Peyer's patch (tissue), 4 donors: ENCODE measurements around the gene USP34. TPM values are rescaled to one million over a fixed set of nuclear protein-coding genes. Genes with fewer than 3 reads are reported as not detected.
"Not testable (repeated sequence)": the region's sequence is repeated elsewhere in the genome, so short reads cannot be mapped to it uniquely, and the experiment has no call there.

Experiments used
- DNase-seq, 3 donors: peaks; one replicate each; pipeline ENCODE4 v3.0.0-alpha.2; 2017 to 2019
- H3K27ac ChIP-seq, 4 donors: fragments of 200-600 bp; sonication (generic); one replicate each; pipeline ENCODE4 v1.5.1; 2016 to 2019
- H3K27me3 ChIP-seq, 2 donors: fragments of 200-600 bp; sonication (generic); one replicate each; pipeline ENCODE4 v1.5.1; 2019
- H3K36me3 ChIP-seq, 3 donors: fragments of 200-600 bp; sonication (generic); one replicate each; pipeline ENCODE4 v1.5.1; 2016 to 2019
- H3K4me1 ChIP-seq, 4 donors: fragments of 200-600 bp; sonication (generic); one replicate each; pipeline ENCODE4 v1.5.1; 2016 to 2019
- H3K4me3 ChIP-seq, 4 donors: fragments of 200-600 bp; sonication (generic); 1 replicate in 3 of 4; 2 replicates in 1 of 4; pipeline ENCODE4 v1.5.1; 2016 to 2019; ENCODE audit warnings: mild to moderate bottlenecking in 1 of 4
- H3K9me3 ChIP-seq, 4 donors: fragments of 200-600 bp; sonication (generic); one replicate each; pipeline ENCODE4 v1.5.1; 2016 to 2019; ENCODE audit warnings: mild to moderate bottlenecking in 1 of 4
- POLR2A ChIP-seq, 2 donors: fragments of 450-650 bp; IDR thresholded peaks; one replicate each; pipeline ENCODE4 v1.5.1; 2017; ENCODE audit warnings: antibody characterized with exemption in 2 of 2, mild to moderate bottlenecking in 2 of 2, moderate library complexity in 2 of 2
- total RNA-seq, 4 donors: library from RNA; depleted of rRNA; stranded (reverse); fragments of >200 nt; gene quantifications; one replicate each; pipeline ENCODE4 v1.1.0, GENCODE V29; 2016
- TF ChIP-seq, protein P1 (sequence below), 6 experiments: fragments of 450-650 bp in 4 of 6; fragments of 200-600 bp in 2 of 6; sonication (generic) in 1 of 6; IDR thresholded peaks; one replicate each; pipeline ENCODE4 v1.5.1; 2017 to 2019; ENCODE audit warnings: antibody characterized with exemption in 6 of 6, mild to moderate bottlenecking in 3 of 6, moderate library complexity in 1 of 6

The USP34 gene
- total RNA-seq, 4 donors from 2014 or later: 148 to 201 (median 172) TPM

DNA sequence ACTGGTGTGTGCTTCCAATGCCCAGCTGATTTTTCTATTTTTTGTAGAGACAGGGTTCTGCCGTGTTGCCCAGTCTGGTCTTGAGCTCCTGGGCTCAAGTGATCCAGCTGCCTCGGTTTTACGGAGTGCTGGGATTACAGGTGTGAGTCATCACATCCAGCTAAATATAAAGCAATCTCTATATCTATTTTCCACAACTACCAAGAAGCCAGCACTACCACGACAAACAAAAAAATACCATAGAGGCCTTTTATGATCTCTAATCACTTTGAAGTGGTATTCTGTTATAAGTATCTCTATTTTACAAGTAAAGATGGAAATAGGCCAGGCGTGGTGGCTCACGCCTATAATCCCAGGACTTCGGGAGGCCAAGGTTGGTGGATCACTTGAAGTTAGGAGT, 274.2 kb downstream of the USP34 start:
- H3K36me3 ChIP-seq: peaks cover 0 to 30% (median 0%) of the 10 kb centered on the region in 3 donors
- H3K27ac ChIP-seq: no peak overlapping the region
- TF ChIP-seq POLR2A (IDR thresholded peaks at IDR 0.05): no peak
- TF ChIP-seq, protein P1, sequence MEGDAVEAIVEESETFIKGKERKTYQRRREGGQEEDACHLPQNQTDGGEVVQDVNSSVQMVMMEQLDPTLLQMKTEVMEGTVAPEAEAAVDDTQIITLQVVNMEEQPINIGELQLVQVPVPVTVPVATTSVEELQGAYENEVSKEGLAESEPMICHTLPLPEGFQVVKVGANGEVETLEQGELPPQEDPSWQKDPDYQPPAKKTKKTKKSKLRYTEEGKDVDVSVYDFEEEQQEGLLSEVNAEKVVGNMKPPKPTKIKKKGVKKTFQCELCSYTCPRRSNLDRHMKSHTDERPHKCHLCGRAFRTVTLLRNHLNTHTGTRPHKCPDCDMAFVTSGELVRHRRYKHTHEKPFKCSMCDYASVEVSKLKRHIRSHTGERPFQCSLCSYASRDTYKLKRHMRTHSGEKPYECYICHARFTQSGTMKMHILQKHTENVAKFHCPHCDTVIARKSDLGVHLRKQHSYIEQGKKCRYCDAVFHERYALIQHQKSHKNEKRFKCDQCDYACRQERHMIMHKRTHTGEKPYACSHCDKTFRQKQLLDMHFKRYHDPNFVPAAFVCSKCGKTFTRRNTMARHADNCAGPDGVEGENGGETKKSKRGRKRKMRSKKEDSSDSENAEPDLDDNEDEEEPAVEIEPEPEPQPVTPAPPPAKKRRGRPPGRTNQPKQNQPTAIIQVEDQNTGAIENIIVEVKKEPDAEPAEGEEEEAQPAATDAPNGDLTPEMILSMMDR (IDR thresholded peaks at IDR 0.05): no peak
- H3K4me1 ChIP-seq: no peaks in the 10 kb centered on the region
- H3K27me3 ChIP-seq: no peaks in the 10 kb centered on the region
- DNase-seq: no peak
- H3K4me3 ChIP-seq: no peak overlapping the region
- H3K9me3 ChIP-seq: no peaks in the 10 kb centered on the region

DNA sequence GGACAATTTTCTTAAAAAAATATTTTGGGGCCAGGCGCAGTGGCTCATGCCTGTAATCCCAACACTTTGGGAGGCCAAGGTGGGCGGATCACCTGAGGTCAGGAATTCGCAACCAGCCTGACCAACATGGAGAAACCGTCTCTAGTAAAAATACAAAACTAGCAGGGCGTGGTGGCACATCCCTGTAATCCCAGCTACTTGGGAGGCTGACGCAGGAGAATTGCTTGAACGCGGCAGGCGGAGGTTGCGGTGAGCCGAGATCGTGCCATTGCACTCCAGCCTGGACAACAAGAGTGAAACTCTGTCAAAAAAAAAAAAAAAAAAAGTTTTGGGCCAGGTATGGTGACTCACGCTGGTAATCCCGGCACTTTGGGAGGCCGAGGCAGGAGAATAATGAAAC, 276.2 kb downstream of the USP34 start:
- H3K9me3 ChIP-seq, H3K4me3 ChIP-seq, H3K27me3 ChIP-seq, H3K27ac ChIP-seq, DNase-seq, H3K4me1 ChIP-seq: not testable (repeated sequence)
- H3K36me3 ChIP-seq: peaks cover 0 to 32% (median 0%) of the 10 kb centered on the region in 3 donors

DNA sequence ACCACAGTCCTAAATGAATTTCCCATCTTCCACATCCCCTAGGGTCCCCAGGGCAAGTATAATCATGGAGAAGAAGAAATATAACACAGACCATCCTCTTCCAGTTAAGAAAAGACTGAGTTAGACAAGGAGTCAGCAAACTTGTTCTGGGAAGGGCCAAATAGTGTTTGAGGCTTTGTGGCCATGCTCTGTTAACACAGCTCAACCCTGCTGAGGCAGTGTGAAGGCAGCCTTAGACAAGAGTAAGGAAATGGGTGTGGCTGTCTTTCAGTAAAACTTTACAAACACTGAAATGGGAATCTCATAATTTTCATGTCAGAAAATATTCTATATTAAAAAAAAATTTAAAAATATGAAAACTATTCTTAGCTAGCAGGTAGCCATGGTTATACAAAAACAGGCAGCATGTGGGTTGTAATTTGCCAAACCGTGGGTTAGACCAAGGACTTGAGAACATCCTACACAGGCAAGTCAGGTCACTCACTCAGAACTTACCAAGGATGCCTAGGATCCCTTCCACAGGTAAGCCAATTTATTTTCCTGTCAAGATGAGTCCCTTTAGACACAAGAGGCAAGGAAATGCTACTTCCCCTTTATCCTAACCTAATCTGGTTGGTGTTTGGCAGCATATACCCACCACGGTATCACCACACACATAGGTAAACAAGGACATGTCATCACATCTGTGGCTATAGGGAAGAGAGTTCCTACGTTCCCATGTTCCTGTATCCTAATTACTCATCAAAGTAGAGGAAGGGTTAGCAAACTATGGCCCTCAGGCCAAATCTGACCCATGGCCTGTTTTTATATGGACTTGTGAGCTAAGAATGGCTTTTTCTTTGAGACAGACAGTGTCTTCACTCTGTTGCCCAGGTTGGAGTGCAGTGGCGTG, 277.0 kb downstream of the USP34 start:
- no peak overlapping the region for H3K4me3 ChIP-seq
- no peaks in the 10 kb centered on the region for H3K4me1 ChIP-seq
- peaks cover 0 to 39% (median 0%) of the 10 kb centered on the region in 3 donors for H3K36me3 ChIP-seq
- no peaks in the 10 kb centered on the region for H3K9me3 ChIP-seq
- TF ChIP-seq, protein P1 (IDR thresholded peaks at IDR 0.05): no peak
- no peak for TF ChIP-seq POLR2A (IDR thresholded peaks at IDR 0.05)
- no peaks in the 10 kb centered on the region for H3K27me3 ChIP-seq
- no peak for DNase-seq
- no peak overlapping the region for H3K27ac ChIP-seq

DNA sequence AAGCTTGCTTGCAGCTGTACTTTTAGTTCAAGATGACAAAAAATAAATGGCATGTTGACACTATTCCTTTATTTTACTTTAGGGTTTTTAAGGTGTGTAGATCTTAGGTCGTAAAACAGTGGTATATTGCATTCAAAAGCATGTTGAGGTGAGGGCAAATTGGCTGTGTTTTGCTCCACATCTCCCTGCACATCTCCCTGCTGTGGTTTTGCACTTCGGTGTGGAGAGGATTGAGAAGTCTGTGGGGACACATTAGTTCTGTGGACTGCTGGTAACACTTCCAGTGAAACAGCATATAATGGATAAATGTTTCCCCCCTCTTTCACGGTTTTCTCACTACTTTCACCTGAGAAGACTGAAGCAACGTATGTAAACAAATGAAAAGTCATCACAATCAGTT, 283.8 kb downstream of the USP34 start:
- Histone ChIP-seq H3K27ac (no peak overlapping the region), H3K36me3 (peaks cover 0 to 87% (median 0%) of the 10 kb centered on the region in 3 donors), H3K4me1 (no peaks in the 10 kb centered on the region), H3K4me3 (no peak overlapping the region), H3K9me3 (no peaks in the 10 kb centered on the region), H3K27me3 (no peaks in the 10 kb centered on the region)
- no peak for TF ChIP-seq POLR2A (IDR thresholded peaks at IDR 0.05)
- TF ChIP-seq, protein P1 (IDR thresholded peaks at IDR 0.05): no peak
- no peak for DNase-seq

DNA sequence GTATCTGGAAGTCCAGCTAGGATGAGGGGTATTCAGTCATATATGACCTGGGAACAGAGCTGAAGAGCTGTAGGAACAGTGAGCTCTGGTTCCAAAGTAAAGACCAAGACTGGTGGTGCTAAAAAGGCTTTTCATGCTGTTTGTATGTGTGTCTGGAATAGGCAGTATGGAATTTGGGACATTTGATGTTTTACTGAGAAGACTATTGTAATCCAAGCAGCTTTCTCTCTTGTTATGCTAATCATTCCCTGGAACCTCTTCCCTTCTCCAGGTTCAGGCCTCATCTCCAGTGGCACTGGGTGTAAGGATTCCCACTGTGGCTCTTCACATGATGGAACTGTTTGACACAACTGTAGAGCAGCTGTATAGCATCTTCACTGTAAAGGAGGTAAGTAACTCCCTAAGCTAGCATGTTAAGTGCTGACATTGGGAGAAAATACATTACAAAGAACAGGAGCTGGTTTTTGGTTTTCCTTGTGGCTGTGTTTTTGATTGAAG, 285.6 kb downstream of the USP34 start:
- peaks cover 0 to 16% (median 2%) of the 10 kb centered on the region in 4 donors for H3K4me1 ChIP-seq

More for the DNA sequence above, 285.6 kb downstream of the USP34 start:
- H3K9me3 ChIP-seq: no peaks in the 10 kb centered on the region
- TF ChIP-seq POLR2A (IDR thresholded peaks at IDR 0.05): no peak
- TF ChIP-seq, protein P1 (IDR thresholded peaks at IDR 0.05): no peak
- H3K4me3 ChIP-seq: no peak overlapping the region
- DNase-seq: no peak
- H3K36me3 ChIP-seq: peaks cover 0 to 96% (median 0%) of the 10 kb centered on the region in 3 donors
- H3K27ac ChIP-seq: no peak overlapping the region
- H3K27me3 ChIP-seq: no peaks in the 10 kb centered on the region
